NCI-H128 (cell line): ENCODE results near the gene EXOC4.

Source experiments
- DNase-seq: peaks from one replicate; lab custom pipeline; 2025; ENCODE audit not compliant: unreplicated experiment; lab: John Stamatoyannopoulos, UW

EXOC4 gene

GRCh38 chr7:133412942-133413341 is 160.1 kb downstream of the EXOC4 start:
- no peak for DNase-seq

GRCh38 chr7:133419041-133419440 is 166.2 kb downstream of the EXOC4 start:
- DNase-seq = no peak

GRCh38 chr7:133423618-133424017 is 170.7 kb downstream of the EXOC4 start:
- DNase-seq = no peak

GRCh38 chr7:133428326-133428725 is 175.4 kb downstream of the EXOC4 start:
- no peak for DNase-seq

- no peak for DNase-seq
Observed at GRCh38 chr7:133428876-133429275, 176.0 kb downstream of the EXOC4 start.

GRCh38 chr7:133429371-133429770 is 176.5 kb downstream of the EXOC4 start:
- no peak for DNase-seq

- DNase-seq = no peak
Observed at GRCh38 chr7:133431134-133431724, 178.4 kb downstream of the EXOC4 start.

- no peak for DNase-seq
Observed at GRCh38 chr7:133433165-133433812, 180.4 kb downstream of the EXOC4 start.

- no peak for DNase-seq
Observed at GRCh38 chr7:133434246-133434865, 181.5 kb downstream of the EXOC4 start.

GRCh38 chr7:133436014-133436428 is 183.1 kb downstream of the EXOC4 start:
- no peak for DNase-seq

GRCh38 chr7:133437544-133437943 is 184.7 kb downstream of the EXOC4 start:
- DNase-seq = no peak

- no peak for DNase-seq
Observed at GRCh38 chr7:133442818-133443217, 189.9 kb downstream of the EXOC4 start.

GRCh38 chr7:133445617-133446016 is 192.7 kb downstream of the EXOC4 start:
- no peak for DNase-seq

- no peak for DNase-seq
Observed at GRCh38 chr7:133448012-133448411, 195.1 kb downstream of the EXOC4 start.

- DNase-seq = no peak
Observed at GRCh38 chr7:133452577-133452976, 199.7 kb downstream of the EXOC4 start.

GRCh38 chr7:133458688-133459087 is 205.8 kb downstream of the EXOC4 start:
- DNase-seq = no peak

GRCh38 chr7:133461421-133461820 is 208.5 kb downstream of the EXOC4 start:
- DNase-seq = no peak

- no peak for DNase-seq
Observed at GRCh38 chr7:133475655-133476054, 222.8 kb downstream of the EXOC4 start.

GRCh38 chr7:133477791-133478190 is 224.9 kb downstream of the EXOC4 start:
- DNase-seq = no peak

- peak; percentile 51 for DNase-seq
Observed at GRCh38 chr7:133478591-133479135, 225.8 kb downstream of the EXOC4 start.

GRCh38 chr7:133479456-133480065 is 226.7 kb downstream of the EXOC4 start:
- no peak for DNase-seq

GRCh38 chr7:133480868-133481267 is 228.0 kb downstream of the EXOC4 start:
- no peak for DNase-seq
